Trophoblast cell (in vitro differentiated cells and primary cell): ENCODE results near the gene ADA.
"Not testable (repeated sequence)": the region's sequence is repeated elsewhere in the genome, so short reads cannot be mapped to it uniquely, and the experiment has no call there.

Experiments
- DNase-seq, 2 donors: peaks; one replicate each; pipeline ENCODE4 v3.0.0-alpha.2; 2016
- H2AFZ ChIP-seq: 2 replicates; pipeline ENCODE4 v1.6.1; 2013; ENCODE audit warnings: low read length, moderate library complexity, mild to moderate bottlenecking; ENCODE audit not compliant: insufficient read depth, poor library complexity
- H2AK5ac ChIP-seq: 2 replicates; pipeline ENCODE4 v1.6.1; 2013; ENCODE audit warnings: mild to moderate bottlenecking, low read length
- H2BK120ac ChIP-seq: 2 replicates; pipeline ENCODE4 v1.6.1; 2013; ENCODE audit warnings: low read length, mild to moderate bottlenecking, moderate library complexity; ENCODE audit not compliant: insufficient read depth, poor library complexity
- H2BK12ac ChIP-seq: 2 replicates; pipeline ENCODE4 v1.6.1; 2013; ENCODE audit warnings: mild to moderate bottlenecking, low read length, moderate library complexity
- H2BK5ac ChIP-seq: 2 replicates; pipeline ENCODE4 v1.6.1; 2013; ENCODE audit warnings: low read length, low read depth, moderate library complexity, mild to moderate bottlenecking; ENCODE audit not compliant: poor library complexity
- H3K14ac ChIP-seq: 2 replicates; pipeline ENCODE4 v1.6.1; 2013; ENCODE audit warnings: mild to moderate bottlenecking, low read length
- H3K18ac ChIP-seq: 2 replicates; pipeline ENCODE4 v1.6.1; 2013; ENCODE audit warnings: mild to moderate bottlenecking, low read length
- H3K23ac ChIP-seq: 2 replicates; pipeline ENCODE4 v1.6.1; 2013; ENCODE audit warnings: low read length
- H3K27ac ChIP-seq: 2 replicates; pipeline ENCODE4 v1.5.1; 2013; ENCODE audit warnings: low read depth, mild to moderate bottlenecking, inconsistent platforms, low read length, moderate library complexity
- H3K27me3 ChIP-seq: 2 replicates; pipeline ENCODE4 v1.6.1; 2013; ENCODE audit warnings: inconsistent platforms, mild to moderate bottlenecking, low read length, moderate library complexity; ENCODE audit not compliant: insufficient read depth
- H3K36me3 ChIP-seq, 2 experiments: 1 replicate in 1 of 2; 2 replicates in 1 of 2; pipeline ENCODE4 v1.6.1; 2013; ENCODE audit warnings: low read length in 2 of 2, mild to moderate bottlenecking in 2 of 2, moderate library complexity in 1 of 2; ENCODE audit not compliant: insufficient read depth in 2 of 2, control insufficient read depth in 1 of 2
- H3K4ac ChIP-seq: 2 replicates; pipeline ENCODE4 v1.6.1; 2013; ENCODE audit warnings: low read depth, mild to moderate bottlenecking, low read length, moderate library complexity
- H3K4me1 ChIP-seq, 2 experiments: 1 replicate in 1 of 2; 2 replicates in 1 of 2; pipeline ENCODE4 v1.6.1; 2013; ENCODE audit warnings: low read length in 2 of 2, mild to moderate bottlenecking in 2 of 2, moderate library complexity in 1 of 2; ENCODE audit not compliant: insufficient read depth in 2 of 2, control insufficient read depth in 1 of 2
- H3K4me2 ChIP-seq: 2 replicates; pipeline ENCODE4 v1.6.1; 2013; ENCODE audit warnings: inconsistent platforms, mild to moderate bottlenecking, low read length, moderate library complexity
- H3K4me3 ChIP-seq: 2 replicates; pipeline ENCODE4 v1.5.1; 2013; ENCODE audit warnings: mild to moderate bottlenecking, low read depth, low read length, inconsistent platforms
- H3K79me1 ChIP-seq: one replicate; pipeline ENCODE4 v1.6.1; 2013; ENCODE audit warnings: low read length
- H3K79me2 ChIP-seq: 2 replicates; pipeline ENCODE4 v1.6.1; 2013; ENCODE audit warnings: low read length, mild to moderate bottlenecking; ENCODE audit not compliant: control insufficient read depth, insufficient read depth, poor library complexity
- H3K9ac ChIP-seq: 2 replicates; pipeline ENCODE4 v1.6.1; 2013; ENCODE audit warnings: mild to moderate bottlenecking, low read length
- H3K9me3 ChIP-seq: 2 replicates; pipeline ENCODE4 v1.6.1; 2013; ENCODE audit warnings: low read depth, mild to moderate bottlenecking, control low read depth, inconsistent platforms, low read length; ENCODE audit not compliant: insufficient read depth
- H4K12ac ChIP-seq: 2 replicates; pipeline ENCODE4 v1.6.1; 2013; ENCODE audit warnings: low read depth, mild to moderate bottlenecking, low read length, moderate library complexity
- H4K8ac ChIP-seq: 2 replicates; pipeline ENCODE4 v1.6.1; 2013; ENCODE audit warnings: low read depth, mild to moderate bottlenecking, low read length, moderate library complexity
- H4K91ac ChIP-seq: one replicate; pipeline ENCODE4 v1.6.1; 2013; ENCODE audit warnings: low read depth, mild to moderate bottlenecking, low read length, moderate library complexity
- WGBS: extraction: QIAGEN DNeasy Blood & Tissue Kit; methylation state at CpG from one replicate; pipeline ENCODE4 v1.1.7; 2013; ENCODE audit warnings: missing lambda C conversion rate; ENCODE audit not compliant: insufficient read length, insufficient coverage; ENCODE audit errors: extremely low coverage; 5-methylcytosine and 5-hydroxymethylcytosine counted together

ADA gene

DNA sequence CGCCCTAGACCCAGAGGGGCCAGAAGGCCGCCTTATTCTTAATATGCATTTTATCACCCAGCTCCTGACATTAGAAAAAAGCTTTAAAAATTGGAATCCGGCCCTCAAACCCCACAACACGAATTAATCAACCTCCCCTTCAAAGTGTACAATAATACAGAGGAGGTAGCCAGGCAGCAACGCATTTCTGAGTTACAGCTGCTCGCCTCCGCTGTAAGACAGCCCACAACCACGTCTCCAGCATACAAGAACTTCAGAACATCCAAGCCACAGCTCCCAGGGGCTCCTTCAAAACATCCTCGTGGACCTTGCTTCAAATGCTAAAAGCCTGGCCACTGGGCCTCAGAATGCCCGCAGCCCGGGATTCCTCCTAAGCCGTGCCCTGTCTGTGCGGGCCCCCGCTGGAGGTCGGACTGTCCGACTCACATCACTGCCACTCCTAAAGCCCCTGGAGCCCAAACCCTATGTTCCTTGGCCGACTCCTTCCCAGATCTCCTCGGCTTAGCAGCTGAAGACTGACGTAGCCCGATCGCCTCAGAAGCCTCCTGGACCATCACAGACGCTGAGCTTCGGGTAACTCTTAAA lies 20.9 kb upstream of the ADA start:
- H3K18ac ChIP-seq, H3K4me2 ChIP-seq, DNase-seq, H4K12ac ChIP-seq, H2BK5ac ChIP-seq, H3K4ac ChIP-seq, H4K8ac ChIP-seq, H2BK120ac ChIP-seq, H3K79me2 ChIP-seq, H3K4me1 ChIP-seq, H3K14ac ChIP-seq, H3K27me3 ChIP-seq, H2BK12ac ChIP-seq, H3K9me3 ChIP-seq, H4K91ac ChIP-seq, H2AK5ac ChIP-seq, H3K4me3 ChIP-seq, H3K23ac ChIP-seq, H3K9ac ChIP-seq, H3K79me1 ChIP-seq, H2AFZ ChIP-seq, H3K27ac ChIP-seq, H3K36me3 ChIP-seq: not testable (repeated sequence)
- WGBS = no CpG with 5 or more reads among the region's 23 CpGs

DNA sequence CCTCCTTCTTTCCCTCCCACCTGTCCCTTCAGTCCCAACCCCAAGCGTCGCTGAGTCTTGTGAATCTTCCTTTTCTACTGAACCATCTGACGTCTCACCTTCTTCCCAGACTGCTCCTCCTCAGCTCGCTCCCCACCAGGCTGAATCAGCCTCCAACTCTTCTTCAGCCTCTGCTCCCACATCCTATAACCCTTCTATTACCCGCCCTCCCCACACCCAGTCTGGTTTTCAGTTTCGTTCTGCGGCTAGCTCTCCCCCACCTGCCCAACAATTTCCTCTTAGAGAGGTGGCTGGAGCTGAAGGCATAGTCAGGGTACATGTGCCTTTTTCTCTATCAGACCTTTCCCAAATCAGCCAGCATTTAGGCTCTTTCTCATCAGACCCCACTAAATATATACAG lies 20.0 kb upstream of the ADA start:
- not testable (repeated sequence) for H3K14ac ChIP-seq, H3K18ac ChIP-seq, H4K8ac ChIP-seq, H3K27me3 ChIP-seq, H3K4me3 ChIP-seq, H3K9ac ChIP-seq, H2AFZ ChIP-seq, H2AK5ac ChIP-seq, H3K4me2 ChIP-seq, H2BK120ac ChIP-seq, H4K91ac ChIP-seq, H3K4ac ChIP-seq, H2BK5ac ChIP-seq, H3K36me3 ChIP-seq, H3K79me1 ChIP-seq, H3K79me2 ChIP-seq, DNase-seq, H3K27ac ChIP-seq, H4K12ac ChIP-seq, H3K9me3 ChIP-seq, H3K4me1 ChIP-seq, H3K23ac ChIP-seq, H2BK12ac ChIP-seq
- no CpG with 5 or more reads among the region's 7 CpGs for WGBS

DNA sequence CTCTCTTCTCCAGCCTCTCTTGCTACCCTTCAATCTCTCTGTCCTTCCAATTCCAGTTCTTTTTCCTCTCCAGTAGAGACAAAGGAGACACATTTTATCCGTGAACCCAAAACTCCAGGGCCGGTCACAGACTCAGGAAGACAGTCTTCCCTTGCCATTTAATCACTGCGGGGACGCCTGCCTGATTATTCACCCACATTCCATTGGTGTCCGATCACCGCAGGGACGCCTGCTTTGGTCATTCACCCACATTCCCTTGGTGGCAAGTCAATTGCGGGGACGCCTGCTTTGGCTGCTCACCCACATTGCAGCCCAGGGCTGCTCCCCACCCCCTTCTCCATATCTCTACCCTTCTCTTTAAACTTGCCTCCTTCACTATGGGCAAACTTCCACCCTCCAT lies 19.4 kb upstream of the ADA start:
- H3K18ac ChIP-seq, H2AFZ ChIP-seq, DNase-seq, H3K14ac ChIP-seq, H4K91ac ChIP-seq, H4K8ac ChIP-seq, H3K27me3 ChIP-seq, H3K4me3 ChIP-seq, H3K9ac ChIP-seq, H3K4me1 ChIP-seq, H3K79me1 ChIP-seq, H3K23ac ChIP-seq, H3K4ac ChIP-seq, H3K79me2 ChIP-seq, H4K12ac ChIP-seq, H2BK120ac ChIP-seq, H2BK5ac ChIP-seq, H2BK12ac ChIP-seq, H3K4me2 ChIP-seq, H3K9me3 ChIP-seq, H3K27ac ChIP-seq, H3K36me3 ChIP-seq, H2AK5ac ChIP-seq: not testable (repeated sequence)
- no CpG with 5 or more reads among the region's 9 CpGs for WGBS

DNA sequence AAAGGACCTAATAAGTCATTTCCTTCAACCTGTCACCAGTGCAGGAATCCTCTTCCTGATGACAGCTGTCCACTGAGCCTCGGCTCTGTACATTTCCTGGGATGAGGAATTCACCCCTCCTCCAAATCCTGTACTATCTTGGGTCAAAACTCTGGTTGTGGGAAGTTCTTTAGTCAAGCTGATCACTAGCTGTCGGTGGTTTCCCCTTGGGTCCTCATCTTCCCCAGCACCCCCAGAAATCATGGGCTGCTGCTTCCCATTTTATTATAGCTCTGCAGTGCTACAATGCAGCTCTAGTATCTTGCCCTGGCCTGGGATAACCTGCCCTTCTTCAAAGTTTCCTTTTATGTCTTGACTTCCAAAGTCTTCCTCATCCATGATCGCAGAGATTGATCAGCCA lies 14.6 kb upstream of the ADA start:
- no peaks in the 10 kb centered on the region for H3K4me1 ChIP-seq
- H3K18ac ChIP-seq = no peak overlapping the region
- no peak overlapping the region for H2AK5ac ChIP-seq
- H4K12ac ChIP-seq = no peak overlapping the region
- no peaks in the 10 kb centered on the region for H3K79me1 ChIP-seq
- no peaks in the 10 kb centered on the region for H3K79me2 ChIP-seq
- H4K8ac ChIP-seq = no peak overlapping the region
- H3K4ac ChIP-seq = no peak overlapping the region
- no CpG with 5 or more reads among the region's 3 CpGs for WGBS
- H2BK120ac ChIP-seq = no peak overlapping the region
- H3K4me2 ChIP-seq = no peak overlapping the region
- no peak overlapping the region for H2BK12ac ChIP-seq
- H3K4me3 ChIP-seq = no peak overlapping the region
- no peak overlapping the region for H2AFZ ChIP-seq
- H3K14ac ChIP-seq = no peak overlapping the region
- H2BK5ac ChIP-seq = no peak overlapping the region
- H3K27ac ChIP-seq = no peak overlapping the region
- H3K36me3 ChIP-seq = no peaks in the 10 kb centered on the region
- no peak overlapping the region for H3K23ac ChIP-seq
- H4K91ac ChIP-seq = no peak overlapping the region
- H3K9me3 ChIP-seq = peaks cover 1% of the 10 kb centered on the region
- no peaks in the 10 kb centered on the region for H3K27me3 ChIP-seq
- DNase-seq = no peak
- no peak overlapping the region for H3K9ac ChIP-seq
